ENCODE measurements around the gene PIGK.

- TF ChIP-seq CTCF (IDR thresholded peaks at IDR 0.05) (no peak), POLR2A (IDR thresholded peaks at IDR 0.05) (no peak)
These were observed 30.5 kb downstream of the PIGK start for GRCh38 chr1:77188770-77189169.

All from heart left ventricle (tissue), 13 donors.